GM21367 (cell line): ENCODE data around the gene SLC38A8.

ENCODE experiments used
- ATAC-seq: cut with Tn5 transposase; IDR thresholded peaks from one replicate; pipeline ENCODE4 v1.9.1; 2021; ENCODE audit not compliant: unreplicated experiment

Gene SLC38A8

GRCh38 chr16:84068783-84069462 lies 26.3 kb upstream of the SLC38A8 start:
- ATAC-seq = no peak

- no peak for ATAC-seq
These were observed 25.4 kb upstream of the SLC38A8 start for GRCh38 chr16:84068041-84068440.

- ATAC-seq = no peak
These were observed 25.0 kb upstream of the SLC38A8 start for GRCh38 chr16:84067640-84068039.

GRCh38 chr16:84065536-84066132 lies 23.0 kb upstream of the SLC38A8 start:
- no peak for ATAC-seq

GRCh38 chr16:84063980-84064379 lies 21.4 kb upstream of the SLC38A8 start:
- no peak for ATAC-seq

GRCh38 chr16:84062734-84063640 lies 20.4 kb upstream of the SLC38A8 start:
- no peak for ATAC-seq

GRCh38 chr16:84061236-84061819 lies 18.7 kb upstream of the SLC38A8 start:
- no peak for ATAC-seq

GRCh38 chr16:84059946-84060901 lies 17.6 kb upstream of the SLC38A8 start:
- no peak for ATAC-seq

GRCh38 chr16:84059111-84059510 lies 16.5 kb upstream of the SLC38A8 start:
- no peak for ATAC-seq

GRCh38 chr16:84058664-84059063 lies 16.1 kb upstream of the SLC38A8 start:
- ATAC-seq = no peak

- no peak for ATAC-seq
These were observed 15.6 kb upstream of the SLC38A8 start for GRCh38 chr16:84058211-84058610.

- ATAC-seq = no peak
These were observed 14.3 kb upstream of the SLC38A8 start for GRCh38 chr16:84056933-84057332.

- ATAC-seq = no peak
These were observed 13.4 kb upstream of the SLC38A8 start for GRCh38 chr16:84055801-84056634.

- ATAC-seq = no peak
These were observed 12.8 kb upstream of the SLC38A8 start for GRCh38 chr16:84055366-84055765.

GRCh38 chr16:84054916-84055315 lies 12.3 kb upstream of the SLC38A8 start:
- ATAC-seq = no peak

- ATAC-seq = no peak
These were observed 11.7 kb upstream of the SLC38A8 start for GRCh38 chr16:84054271-84054670.

- ATAC-seq = no peak
These were observed 10.6 kb upstream of the SLC38A8 start for GRCh38 chr16:84053237-84053636.

GRCh38 chr16:84052071-84052622 lies 9.6 kb upstream of the SLC38A8 start:
- ATAC-seq = no peak

GRCh38 chr16:84050316-84050715 lies 7.7 kb upstream of the SLC38A8 start:
- ATAC-seq = no peak
